ENCODE data around the gene SLC16A13. TPM values are rescaled to one million over a fixed set of nuclear protein-coding genes. Genes with fewer than 3 reads are reported as not detected.

The SLC16A13 gene
- total and polyA plus RNA-seq, 2 of the 8 experiments (the other 6 are each of a cell fraction or from before 2014, with no cell fraction given), result 5.4 to 5.8 TPM

DNA sequence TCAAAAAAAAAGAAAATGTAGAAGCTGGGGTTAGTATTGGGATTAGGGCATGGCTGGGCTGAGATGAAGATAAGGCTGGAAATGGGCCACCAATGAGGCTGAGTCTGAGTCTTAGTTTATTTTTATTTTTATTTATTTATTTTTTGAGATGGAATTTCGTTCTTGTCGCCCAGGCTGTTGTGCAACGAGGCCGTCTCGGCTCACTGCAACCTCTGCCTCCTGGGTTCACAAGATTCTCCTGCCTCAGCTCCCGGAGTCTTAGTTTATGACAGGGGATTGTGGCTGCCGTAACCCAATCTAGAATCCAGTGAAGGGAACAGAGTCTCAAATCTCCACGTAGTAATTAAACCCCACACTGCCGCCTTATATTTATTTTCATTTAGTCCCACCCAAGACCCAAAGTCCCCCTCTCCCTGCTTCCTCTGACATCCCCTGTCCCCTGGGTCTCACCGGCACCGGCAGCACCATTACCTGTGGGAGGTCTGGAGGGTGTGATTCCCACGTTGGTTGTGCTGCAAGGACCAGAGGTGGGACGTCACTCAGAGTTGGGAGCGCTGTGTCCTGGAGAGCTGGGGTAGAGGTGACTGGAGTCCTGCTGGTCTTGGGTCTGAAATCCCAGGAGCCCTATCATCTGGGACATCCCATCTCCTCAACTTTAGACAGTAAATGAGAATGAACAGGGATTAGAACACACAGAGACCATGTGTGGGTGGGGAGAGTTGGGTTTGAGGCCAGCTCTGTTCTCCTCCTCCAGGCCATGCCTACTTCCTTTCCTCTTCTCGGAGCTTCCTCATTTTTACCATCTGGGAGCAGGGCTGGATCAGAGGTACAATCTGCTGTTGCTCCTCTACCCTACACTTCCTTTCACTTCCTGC, 44.0 kb downstream of the SLC16A13 start, which contains the start of gene CLEC10A (continued):
- TF ChIP-seq, protein P1, sequence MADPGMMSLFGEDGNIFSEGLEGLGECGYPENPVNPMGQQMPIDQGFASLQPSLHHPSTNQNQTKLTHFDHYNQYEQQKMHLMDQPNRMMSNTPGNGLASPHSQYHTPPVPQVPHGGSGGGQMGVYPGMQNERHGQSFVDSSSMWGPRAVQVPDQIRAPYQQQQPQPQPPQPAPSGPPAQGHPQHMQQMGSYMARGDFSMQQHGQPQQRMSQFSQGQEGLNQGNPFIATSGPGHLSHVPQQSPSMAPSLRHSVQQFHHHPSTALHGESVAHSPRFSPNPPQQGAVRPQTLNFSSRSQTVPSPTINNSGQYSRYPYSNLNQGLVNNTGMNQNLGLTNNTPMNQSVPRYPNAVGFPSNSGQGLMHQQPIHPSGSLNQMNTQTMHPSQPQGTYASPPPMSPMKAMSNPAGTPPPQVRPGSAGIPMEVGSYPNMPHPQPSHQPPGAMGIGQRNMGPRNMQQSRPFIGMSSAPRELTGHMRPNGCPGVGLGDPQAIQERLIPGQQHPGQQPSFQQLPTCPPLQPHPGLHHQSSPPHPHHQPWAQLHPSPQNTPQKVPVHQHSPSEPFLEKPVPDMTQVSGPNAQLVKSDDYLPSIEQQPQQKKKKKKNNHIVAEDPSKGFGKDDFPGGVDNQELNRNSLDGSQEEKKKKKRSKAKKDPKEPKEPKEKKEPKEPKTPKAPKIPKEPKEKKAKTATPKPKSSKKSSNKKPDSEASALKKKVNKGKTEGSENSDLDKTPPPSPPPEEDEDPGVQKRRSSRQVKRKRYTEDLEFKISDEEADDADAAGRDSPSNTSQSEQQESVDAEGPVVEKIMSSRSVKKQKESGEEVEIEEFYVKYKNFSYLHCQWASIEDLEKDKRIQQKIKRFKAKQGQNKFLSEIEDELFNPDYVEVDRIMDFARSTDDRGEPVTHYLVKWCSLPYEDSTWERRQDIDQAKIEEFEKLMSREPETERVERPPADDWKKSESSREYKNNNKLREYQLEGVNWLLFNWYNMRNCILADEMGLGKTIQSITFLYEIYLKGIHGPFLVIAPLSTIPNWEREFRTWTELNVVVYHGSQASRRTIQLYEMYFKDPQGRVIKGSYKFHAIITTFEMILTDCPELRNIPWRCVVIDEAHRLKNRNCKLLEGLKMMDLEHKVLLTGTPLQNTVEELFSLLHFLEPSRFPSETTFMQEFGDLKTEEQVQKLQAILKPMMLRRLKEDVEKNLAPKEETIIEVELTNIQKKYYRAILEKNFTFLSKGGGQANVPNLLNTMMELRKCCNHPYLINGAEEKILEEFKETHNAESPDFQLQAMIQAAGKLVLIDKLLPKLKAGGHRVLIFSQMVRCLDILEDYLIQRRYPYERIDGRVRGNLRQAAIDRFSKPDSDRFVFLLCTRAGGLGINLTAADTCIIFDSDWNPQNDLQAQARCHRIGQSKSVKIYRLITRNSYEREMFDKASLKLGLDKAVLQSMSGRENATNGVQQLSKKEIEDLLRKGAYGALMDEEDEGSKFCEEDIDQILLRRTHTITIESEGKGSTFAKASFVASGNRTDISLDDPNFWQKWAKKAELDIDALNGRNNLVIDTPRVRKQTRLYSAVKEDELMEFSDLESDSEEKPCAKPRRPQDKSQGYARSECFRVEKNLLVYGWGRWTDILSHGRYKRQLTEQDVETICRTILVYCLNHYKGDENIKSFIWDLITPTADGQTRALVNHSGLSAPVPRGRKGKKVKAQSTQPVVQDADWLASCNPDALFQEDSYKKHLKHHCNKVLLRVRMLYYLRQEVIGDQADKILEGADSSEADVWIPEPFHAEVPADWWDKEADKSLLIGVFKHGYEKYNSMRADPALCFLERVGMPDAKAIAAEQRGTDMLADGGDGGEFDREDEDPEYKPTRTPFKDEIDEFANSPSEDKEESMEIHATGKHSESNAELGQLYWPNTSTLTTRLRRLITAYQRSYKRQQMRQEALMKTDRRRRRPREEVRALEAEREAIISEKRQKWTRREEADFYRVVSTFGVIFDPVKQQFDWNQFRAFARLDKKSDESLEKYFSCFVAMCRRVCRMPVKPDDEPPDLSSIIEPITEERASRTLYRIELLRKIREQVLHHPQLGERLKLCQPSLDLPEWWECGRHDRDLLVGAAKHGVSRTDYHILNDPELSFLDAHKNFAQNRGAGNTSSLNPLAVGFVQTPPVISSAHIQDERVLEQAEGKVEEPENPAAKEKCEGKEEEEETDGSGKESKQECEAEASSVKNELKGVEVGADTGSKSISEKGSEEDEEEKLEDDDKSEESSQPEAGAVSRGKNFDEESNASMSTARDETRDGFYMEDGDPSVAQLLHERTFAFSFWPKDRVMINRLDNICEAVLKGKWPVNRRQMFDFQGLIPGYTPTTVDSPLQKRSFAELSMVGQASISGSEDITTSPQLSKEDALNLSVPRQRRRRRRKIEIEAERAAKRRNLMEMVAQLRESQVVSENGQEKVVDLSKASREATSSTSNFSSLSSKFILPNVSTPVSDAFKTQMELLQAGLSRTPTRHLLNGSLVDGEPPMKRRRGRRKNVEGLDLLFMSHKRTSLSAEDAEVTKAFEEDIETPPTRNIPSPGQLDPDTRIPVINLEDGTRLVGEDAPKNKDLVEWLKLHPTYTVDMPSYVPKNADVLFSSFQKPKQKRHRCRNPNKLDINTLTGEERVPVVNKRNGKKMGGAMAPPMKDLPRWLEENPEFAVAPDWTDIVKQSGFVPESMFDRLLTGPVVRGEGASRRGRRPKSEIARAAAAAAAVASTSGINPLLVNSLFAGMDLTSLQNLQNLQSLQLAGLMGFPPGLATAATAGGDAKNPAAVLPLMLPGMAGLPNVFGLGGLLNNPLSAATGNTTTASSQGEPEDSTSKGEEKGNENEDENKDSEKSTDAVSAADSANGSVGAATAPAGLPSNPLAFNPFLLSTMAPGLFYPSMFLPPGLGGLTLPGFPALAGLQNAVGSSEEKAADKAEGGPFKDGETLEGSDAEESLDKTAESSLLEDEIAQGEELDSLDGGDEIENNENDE (IDR thresholded peaks at IDR 0.05; ENCODE audit: insufficient replicate concordance, low read length), result no peak
- TF ChIP-seq GTF2F1 (IDR thresholded peaks at IDR 0.05; ENCODE audit: borderline replicate concordance, low read depth, low read length) (no peak), BACH1 (IDR thresholded peaks at IDR 0.05; ENCODE audit: low read length) (no peak), SAP30 (IDR thresholded peaks at IDR 0.05; ENCODE audit: insufficient read depth, insufficient replicate concordance, low read length) (no peak), KDM5A (IDR thresholded peaks at IDR 0.05; ENCODE audit: low read length) (no peak)

All from H1 (cell line).